ENCODE measurements around the gene TRIM59.
"Not testable (repeated sequence)": the region's sequence is repeated elsewhere in the genome, so short reads cannot be mapped to it uniquely, and the experiment has no call there.

Gene TRIM59

DNA sequence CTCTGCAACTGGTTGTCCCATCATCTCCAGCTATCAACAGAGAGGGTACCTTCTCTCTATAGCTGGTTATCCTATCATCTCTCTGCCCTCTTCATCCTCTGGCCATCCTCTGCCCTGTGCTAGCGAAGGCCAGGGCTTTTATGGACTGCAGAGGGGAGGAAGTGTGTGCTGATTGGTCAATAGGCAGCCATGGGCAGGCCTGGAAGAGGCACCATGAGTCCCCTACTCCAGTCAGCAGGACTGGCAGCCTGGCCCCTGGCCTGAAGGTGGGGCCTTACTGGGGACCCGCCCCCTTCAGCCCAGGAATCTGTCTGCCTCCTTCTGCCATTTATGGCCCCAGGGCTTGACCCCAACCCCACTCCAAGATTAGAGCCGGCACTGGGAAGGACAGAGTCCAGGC is 10.4 kb upstream of the TRIM59 start:
- in situ Hi-C loops (cut with HindIII; ENCODE audit: low sequenced_read_pairs), result no loop called here
- DNase-seq (ENCODE audit: low read depth, low spot score), result no peak
- no peak overlapping the region for H3K4me3 ChIP-seq (ENCODE audit: low read depth, low read length)
- TF ChIP-seq, protein P1, sequence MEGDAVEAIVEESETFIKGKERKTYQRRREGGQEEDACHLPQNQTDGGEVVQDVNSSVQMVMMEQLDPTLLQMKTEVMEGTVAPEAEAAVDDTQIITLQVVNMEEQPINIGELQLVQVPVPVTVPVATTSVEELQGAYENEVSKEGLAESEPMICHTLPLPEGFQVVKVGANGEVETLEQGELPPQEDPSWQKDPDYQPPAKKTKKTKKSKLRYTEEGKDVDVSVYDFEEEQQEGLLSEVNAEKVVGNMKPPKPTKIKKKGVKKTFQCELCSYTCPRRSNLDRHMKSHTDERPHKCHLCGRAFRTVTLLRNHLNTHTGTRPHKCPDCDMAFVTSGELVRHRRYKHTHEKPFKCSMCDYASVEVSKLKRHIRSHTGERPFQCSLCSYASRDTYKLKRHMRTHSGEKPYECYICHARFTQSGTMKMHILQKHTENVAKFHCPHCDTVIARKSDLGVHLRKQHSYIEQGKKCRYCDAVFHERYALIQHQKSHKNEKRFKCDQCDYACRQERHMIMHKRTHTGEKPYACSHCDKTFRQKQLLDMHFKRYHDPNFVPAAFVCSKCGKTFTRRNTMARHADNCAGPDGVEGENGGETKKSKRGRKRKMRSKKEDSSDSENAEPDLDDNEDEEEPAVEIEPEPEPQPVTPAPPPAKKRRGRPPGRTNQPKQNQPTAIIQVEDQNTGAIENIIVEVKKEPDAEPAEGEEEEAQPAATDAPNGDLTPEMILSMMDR (IDR thresholded peaks at IDR 0.05; ENCODE audit: low read depth, low read length), result no peak

GRCh38 chr3:160459450-160459970 is 9.9 kb upstream of the TRIM59 start:
- TF ChIP-seq, protein P1 (IDR thresholded peaks at IDR 0.05; ENCODE audit: low read depth, low read length), result no peak
- no peak overlapping the region for H3K4me3 ChIP-seq (ENCODE audit: low read depth, low read length)
- in situ Hi-C loops (cut with HindIII; ENCODE audit: low sequenced_read_pairs), result no loop called here
- DNase-seq (ENCODE audit: low read depth, low spot score), result no peak

- H3K4me3 ChIP-seq (ENCODE audit: low read depth, low read length), result no peak overlapping the region
- TF ChIP-seq, protein P1 (IDR thresholded peaks at IDR 0.05; ENCODE audit: low read depth, low read length), result no peak
- in situ Hi-C loops (cut with HindIII; ENCODE audit: low sequenced_read_pairs), result no loop called here
- DNase-seq (ENCODE audit: low read depth, low spot score), result no peak
Measured at GRCh38 chr3:160458151-160458550, 8.6 kb upstream of the TRIM59 start.

DNA sequence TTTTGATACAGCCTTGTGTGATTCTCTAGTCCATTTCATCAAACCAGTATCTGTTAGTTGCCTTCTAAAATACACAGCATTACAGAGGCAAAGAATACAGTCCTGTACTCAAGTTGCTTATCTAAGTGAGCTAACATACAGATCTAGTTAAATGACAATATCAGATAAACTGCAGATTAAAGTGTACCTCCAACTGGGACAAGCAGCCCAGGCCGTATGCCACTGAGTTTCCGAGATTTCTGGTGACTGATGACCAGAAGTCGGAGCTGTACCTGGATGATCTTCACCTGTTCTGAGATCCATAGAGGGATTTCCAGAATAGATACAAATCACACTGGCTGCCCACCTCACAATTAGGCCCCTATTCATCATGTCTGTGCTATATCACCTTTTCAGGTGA is 6.3 kb upstream of the TRIM59 start:
- DNase-seq (ENCODE audit: low read depth, low spot score), result no peak
- H3K4me3 ChIP-seq (ENCODE audit: low read depth, low read length), result no peak overlapping the region
- in situ Hi-C loops (cut with HindIII; ENCODE audit: low sequenced_read_pairs), result no loop called here
- TF ChIP-seq, protein P1 (IDR thresholded peaks at IDR 0.05; ENCODE audit: low read depth, low read length), result no peak

DNA sequence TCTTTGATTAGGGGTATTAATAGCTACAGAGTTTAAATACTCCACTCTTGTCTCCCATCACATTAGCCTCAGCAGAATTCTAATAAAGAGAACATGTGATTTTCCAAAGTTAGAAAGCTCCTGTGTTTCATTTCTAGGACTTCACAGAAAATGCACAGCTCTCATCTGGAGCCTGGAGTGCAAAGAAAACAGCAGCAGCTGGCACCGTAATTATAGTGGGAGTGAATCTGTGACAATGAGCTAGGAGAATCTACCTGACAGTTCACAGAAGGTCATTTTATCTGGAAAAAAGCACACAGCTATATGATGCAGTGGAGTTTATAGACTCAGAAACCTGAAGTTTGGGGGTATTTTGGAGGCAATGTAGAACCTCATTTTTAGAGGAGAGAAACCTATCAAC is 5.4 kb upstream of the TRIM59 start:
- DNase-seq (ENCODE audit: low read depth, low spot score), result no peak
- TF ChIP-seq, protein P1 (IDR thresholded peaks at IDR 0.05; ENCODE audit: low read depth, low read length), result no peak
- H3K4me3 ChIP-seq (ENCODE audit: low read depth, low read length), result no peak overlapping the region
- in situ Hi-C loops (cut with HindIII; ENCODE audit: low sequenced_read_pairs), result no loop called here

- DNase-seq (ENCODE audit: low read depth, low spot score); in situ Hi-C loops (cut with HindIII; ENCODE audit: low sequenced_read_pairs); H3K4me3 ChIP-seq (ENCODE audit: low read depth, low read length): not testable (repeated sequence)
Measured at GRCh38 chr3:160452251-160452650, 2.7 kb upstream of the TRIM59 start.

GRCh38 chr3:160451602-160452001 is 2.0 kb upstream of the TRIM59 start:
- TF ChIP-seq, protein P1 (IDR thresholded peaks at IDR 0.05; ENCODE audit: low read depth, low read length), result no peak
- in situ Hi-C loops (cut with HindIII; ENCODE audit: low sequenced_read_pairs), result no loop called here
- no peak for DNase-seq (ENCODE audit: low read depth, low spot score)
- H3K4me3 ChIP-seq (ENCODE audit: low read depth, low read length), result no peak overlapping the region
